ENCODE data around the gene FOXP1.

- TF ChIP-seq, protein P1, sequence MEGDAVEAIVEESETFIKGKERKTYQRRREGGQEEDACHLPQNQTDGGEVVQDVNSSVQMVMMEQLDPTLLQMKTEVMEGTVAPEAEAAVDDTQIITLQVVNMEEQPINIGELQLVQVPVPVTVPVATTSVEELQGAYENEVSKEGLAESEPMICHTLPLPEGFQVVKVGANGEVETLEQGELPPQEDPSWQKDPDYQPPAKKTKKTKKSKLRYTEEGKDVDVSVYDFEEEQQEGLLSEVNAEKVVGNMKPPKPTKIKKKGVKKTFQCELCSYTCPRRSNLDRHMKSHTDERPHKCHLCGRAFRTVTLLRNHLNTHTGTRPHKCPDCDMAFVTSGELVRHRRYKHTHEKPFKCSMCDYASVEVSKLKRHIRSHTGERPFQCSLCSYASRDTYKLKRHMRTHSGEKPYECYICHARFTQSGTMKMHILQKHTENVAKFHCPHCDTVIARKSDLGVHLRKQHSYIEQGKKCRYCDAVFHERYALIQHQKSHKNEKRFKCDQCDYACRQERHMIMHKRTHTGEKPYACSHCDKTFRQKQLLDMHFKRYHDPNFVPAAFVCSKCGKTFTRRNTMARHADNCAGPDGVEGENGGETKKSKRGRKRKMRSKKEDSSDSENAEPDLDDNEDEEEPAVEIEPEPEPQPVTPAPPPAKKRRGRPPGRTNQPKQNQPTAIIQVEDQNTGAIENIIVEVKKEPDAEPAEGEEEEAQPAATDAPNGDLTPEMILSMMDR (IDR thresholded peaks at IDR 0.05; ENCODE audit: poor library complexity, severe bottlenecking), result no peak
- TF ChIP-seq EP300 (conservative IDR thresholded peaks at IDR 0.05; ENCODE audit: poor library complexity, severe bottlenecking) (no peak), EZH2 (IDR thresholded peaks at IDR 0.05; ENCODE audit: borderline replicate concordance, insufficient read depth, low read length, poor library complexity, severe bottlenecking) (no peak), RAD21 (conservative IDR thresholded peaks at IDR 0.05) (peak; percentile 40)
Measured at GRCh38 chr3:71581457-71582035, 2.0 kb downstream of the FOXP1 start.
